HS-5 (cell line): ENCODE data around the gene SFTA2.
"Not testable (repeated sequence)": the region's sequence is repeated elsewhere in the genome, so short reads cannot be mapped to it uniquely, and the experiment has no call there.

Experiments
- DNase-seq: peaks from one replicate; pipeline ENCODE4 v3.0.0-alpha.2; 2012; ENCODE audit warnings: low read depth

SFTA2 gene

GRCh38 chr6:30942338-30943060, 10.5 kb upstream of the SFTA2 start:
- peak; percentile 53 for DNase-seq

- DNase-seq = no peak
These were observed 8.5 kb upstream of the SFTA2 start, which contains the start of gene MUCL3 for GRCh38 chr6:30940361-30940986. TSS of gene MUCL3 (plus strand) at chr6:30940973. CDS start at chr6:30941000, 27 bp downstream.

DNA sequence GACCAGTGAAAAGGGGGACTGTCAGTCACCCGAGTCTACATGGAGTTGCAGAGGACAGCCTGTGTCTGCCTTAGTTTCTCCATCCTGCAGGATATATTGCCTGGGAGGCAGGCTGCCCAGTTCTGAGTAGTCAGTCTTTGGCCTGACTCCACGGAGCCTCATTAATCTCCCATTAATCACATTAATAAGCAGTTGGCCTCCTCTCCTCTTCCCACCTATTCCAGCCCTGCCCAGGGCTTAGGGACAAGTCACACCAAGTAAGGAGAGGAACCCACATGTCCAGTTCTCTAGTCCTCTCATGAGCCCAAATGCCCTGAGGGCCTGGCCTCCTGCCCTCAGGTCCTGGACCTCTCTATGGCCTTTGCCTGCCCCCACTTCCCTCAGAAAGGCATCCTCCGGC, 7.5 kb upstream of the SFTA2 start:
- no peak for DNase-seq

DNA sequence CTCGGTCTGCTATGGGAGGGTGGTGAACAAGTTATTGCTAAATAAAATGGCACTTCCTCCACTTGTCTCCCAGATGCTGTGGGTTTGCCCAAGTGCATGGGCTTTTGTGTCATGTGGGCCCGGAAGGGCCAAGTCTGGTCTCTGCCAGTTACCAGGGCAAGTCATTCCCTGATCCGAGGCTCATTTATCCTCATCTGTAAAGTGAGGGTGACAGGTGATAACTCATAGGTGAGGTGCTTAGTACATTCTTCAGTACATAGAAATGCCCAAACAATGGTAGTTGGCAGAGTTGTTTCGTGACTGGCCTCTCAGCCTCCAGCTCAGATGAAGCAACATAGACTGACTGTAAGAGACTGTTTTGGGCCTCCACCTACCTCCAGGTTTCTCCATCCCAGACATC, 6.8 kb upstream of the SFTA2 start:
- no peak for DNase-seq

DNA sequence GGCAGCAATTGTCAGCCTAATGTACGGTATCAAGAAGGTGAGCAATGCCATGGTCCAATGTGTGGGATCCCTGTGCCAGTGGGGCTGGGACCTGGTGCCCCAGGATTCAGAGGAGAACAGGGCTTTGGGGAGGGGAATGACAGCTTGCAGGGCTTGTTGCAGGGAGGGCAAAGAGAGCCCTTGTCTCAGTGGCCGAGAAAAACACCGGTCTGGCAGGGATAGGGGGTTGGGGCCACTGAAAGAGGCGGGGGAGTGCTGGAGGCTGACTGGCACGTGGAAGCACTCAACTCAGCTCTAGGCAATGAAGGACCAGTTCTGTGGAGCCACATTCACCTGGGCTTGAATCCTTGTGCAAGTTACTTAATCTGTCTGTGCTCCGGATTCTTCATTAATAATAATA, 5.3 kb upstream of the SFTA2 start:
- DNase-seq = no peak

GRCh38 chr6:30935018-30935417, 3.0 kb upstream of the SFTA2 start:
- no peak for DNase-seq

- no peak for DNase-seq
These were observed 845 bp upstream of the SFTA2 start for GRCh38 chr6:30932665-30933365.

GRCh38 chr6:30931272-30931671, 698 bp downstream of the SFTA2 start:
- no peak for DNase-seq

DNA sequence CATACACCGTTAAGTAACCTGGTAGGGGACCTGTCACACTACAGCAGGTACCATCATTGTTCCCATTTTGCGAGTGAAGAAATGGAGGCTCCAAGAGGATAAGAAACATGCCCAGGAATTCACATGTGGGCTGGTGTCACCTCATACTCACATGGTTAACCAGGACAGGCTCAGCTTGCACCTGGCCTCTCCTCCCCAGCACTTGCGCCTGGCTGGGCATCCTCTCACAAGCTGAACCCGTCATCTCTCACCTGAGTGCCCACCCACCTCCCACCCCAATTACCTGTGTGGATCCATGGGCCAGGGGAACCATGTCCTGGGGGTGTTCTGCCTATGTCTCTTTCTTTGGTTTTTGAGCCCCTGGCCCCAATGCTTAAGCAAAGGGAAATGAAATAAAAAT, 1.5 kb downstream of the SFTA2 start:
- no peak for DNase-seq

DNA sequence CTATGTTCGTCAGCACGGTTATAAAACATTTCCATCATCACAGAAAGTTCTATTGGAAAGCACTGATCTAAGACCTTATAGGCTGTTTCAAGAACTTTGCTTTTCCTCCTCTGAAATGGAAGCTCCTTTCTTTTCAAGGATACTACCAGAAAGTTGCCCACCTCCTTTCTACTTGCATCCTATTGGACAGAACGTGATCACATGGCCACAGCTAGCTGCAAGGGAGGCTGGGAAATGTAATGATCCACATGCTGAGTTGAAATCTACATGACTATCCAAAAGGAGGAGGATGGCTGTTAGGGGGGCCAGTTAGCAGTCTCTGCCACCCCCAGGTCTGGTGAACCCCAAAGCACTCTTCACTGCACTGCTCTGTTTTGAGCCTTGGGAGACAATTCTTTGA, 3.3 kb downstream of the SFTA2 start:
- DNase-seq = no peak

DNA sequence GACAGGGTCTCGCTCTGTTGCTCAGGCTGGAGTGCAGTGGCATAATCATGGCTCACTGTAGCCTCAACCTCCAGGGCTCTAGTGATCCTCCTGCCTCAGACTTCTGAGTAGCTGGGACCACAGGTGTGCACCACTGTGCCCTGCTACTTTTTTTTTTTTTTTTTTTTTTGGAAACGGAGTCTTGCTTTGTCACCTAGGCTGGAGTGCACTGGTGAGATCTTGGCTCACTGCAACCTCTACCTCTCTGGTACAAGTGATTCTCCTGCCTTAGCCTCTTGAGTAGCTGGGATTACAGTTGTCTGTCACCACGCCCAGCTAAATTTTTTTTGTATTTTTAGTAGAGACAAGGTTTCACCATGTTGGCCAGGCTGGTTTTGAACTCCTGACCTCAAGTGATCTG, 4.9 kb downstream of the SFTA2 start:
- DNase-seq = not testable (repeated sequence)

- DNase-seq = no peak
These were observed 5.3 kb downstream of the SFTA2 start for GRCh38 chr6:30926644-30927043.

GRCh38 chr6:30924040-30924627, 7.8 kb downstream of the SFTA2 start:
- not testable (repeated sequence) for DNase-seq

DNA sequence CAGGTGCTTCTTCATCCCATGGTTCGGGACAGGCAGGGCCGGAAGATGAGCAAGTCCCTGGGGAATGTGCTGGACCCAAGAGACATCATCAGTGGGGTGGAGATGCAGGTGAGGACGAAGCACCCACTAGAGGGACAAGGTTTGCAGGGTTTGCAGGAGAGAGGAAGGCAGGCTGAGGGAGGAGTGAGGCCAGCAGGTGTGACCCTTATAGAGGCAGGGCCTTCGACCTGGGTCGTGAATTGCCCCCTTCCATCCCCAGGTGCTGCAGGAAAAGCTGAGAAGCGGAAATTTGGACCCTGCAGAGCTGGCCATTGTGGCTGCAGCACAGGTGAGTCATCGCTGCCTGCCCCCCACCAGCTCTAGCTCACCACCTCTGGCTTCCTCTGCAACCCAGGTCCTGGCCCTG, 9.5 kb downstream of the SFTA2 start:
- DNase-seq = no peak

- no peak for DNase-seq
These were observed 13.3 kb downstream of the SFTA2 start for GRCh38 chr6:30918670-30919069.

GRCh38 chr6:30917487-30917886, 14.5 kb downstream of the SFTA2 start:
- DNase-seq = no peak

DNA sequence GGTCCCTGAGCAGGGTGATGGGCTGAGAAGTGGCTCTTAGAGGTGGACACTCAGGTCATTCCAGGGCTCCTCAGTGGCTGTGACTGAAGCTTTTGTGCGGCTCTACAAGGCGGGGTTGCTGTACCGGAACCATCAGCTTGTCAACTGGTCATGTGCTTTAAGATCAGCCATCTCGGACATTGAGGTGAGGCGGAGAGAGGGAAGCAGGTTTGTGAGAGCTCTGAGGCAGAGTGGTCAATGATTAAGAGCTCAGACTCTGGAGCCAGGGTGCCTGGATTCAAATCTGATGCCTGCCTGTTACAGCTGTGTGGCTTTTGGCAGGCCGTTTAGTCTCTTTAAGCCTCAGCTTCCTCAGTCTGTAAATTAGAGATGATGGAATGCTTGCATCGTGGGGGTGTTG, 14.9 kb downstream of the SFTA2 start:
- DNase-seq = no peak

GRCh38 chr6:30915591-30915946, 16.4 kb downstream of the SFTA2 start:
- DNase-seq = no peak

GRCh38 chr6:30914854-30915590, 16.9 kb downstream of the SFTA2 start:
- no peak for DNase-seq

DNA sequence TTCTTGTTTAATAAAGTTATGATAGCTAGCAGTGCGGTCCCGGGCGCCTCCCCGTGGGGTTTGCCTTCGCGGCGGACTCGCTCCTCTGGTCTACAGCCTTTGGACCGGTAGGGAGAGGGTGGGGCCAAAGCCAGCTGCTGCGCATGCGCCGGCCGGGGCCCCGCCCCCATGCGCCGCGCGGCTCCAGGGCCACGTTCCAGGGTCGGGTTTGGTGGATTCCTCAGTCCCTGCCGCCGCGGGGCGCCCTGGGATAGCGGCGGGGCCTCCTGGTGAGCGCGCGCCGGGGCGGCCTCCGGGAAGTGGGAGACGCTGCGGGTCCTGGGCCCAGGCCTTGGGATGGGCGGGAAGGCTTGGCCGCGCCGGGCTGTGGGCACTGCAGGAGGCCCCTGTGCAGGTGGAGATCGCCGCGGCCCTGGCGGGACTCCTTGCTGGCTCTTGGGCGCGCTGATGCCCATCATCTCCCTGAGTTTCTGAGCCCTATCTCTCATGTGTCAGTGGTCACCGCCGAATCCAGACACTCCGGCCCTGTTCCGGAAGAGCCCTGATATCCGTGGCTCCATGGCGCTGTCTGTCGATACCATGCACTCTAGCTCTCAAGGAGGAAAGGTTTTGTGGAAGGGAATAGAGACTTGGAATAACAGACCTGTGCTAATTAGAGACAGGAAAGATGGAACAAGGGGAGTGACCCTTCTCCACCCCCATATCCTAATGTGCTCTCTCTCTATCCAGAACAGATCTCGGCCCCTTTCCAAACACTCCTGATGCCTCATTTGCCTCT, 17.7 kb downstream of the SFTA2 start, which contains the start of gene VARS2:
VARS2 (plus strand) TSS at position 163 of the 778 bp plus-strand sequence; CDS start at position 762, 599 bp downstream.
- DNase-seq = peak; percentile 63

DNA sequence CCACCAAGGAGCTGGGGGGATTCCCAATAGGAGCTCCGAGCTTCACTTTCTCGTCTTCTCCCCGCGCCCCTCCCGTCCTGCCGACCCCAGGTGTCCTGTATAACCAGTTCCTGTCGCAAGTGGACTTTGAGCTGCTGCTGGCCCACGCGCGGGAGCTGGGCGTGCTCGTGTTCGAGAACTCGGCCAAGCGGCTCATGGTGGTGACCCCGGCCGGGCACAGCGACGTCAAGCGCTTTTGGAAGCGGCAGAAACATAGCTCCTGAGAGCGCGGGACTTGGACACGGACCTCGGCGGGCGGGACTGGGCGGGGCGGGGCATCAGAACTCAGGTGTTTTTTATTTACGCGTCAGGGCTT, 18.3 kb downstream of the SFTA2 start:
- no peak for DNase-seq
